GM21717 (cell line): Measurements from ENCODE around the gene GPR62.
"Not testable (repeated sequence)": the region's sequence is repeated elsewhere in the genome, so short reads cannot be mapped to it uniquely, and the experiment has no call there.

Experiments
- ATAC-seq: cut with Tn5 transposase; IDR thresholded peaks from one replicate; pipeline ENCODE4 v1.9.1; 2021; ENCODE audit warnings: mild to moderate bottlenecking, moderate library complexity; ENCODE audit not compliant: unreplicated experiment

Gene GPR62

GRCh38 chr3:51988286-51989146, 33.3 kb downstream of the GPR62 start:
- no peak for ATAC-seq

- ATAC-seq, result not testable (repeated sequence)
Observed at GRCh38 chr3:51990501-51990971, 35.4 kb downstream of the GPR62 start.

GRCh38 chr3:51992017-51992682, 37.0 kb downstream of the GPR62 start:
- ATAC-seq, result no peak

- ATAC-seq, result not testable (repeated sequence)
Observed at GRCh38 chr3:51993657-51994056, 38.5 kb downstream of the GPR62 start.

- ATAC-seq, result no peak
Observed at GRCh38 chr3:51994530-51994929, 39.3 kb downstream of the GPR62 start.

- peak; percentile 75 for ATAC-seq
Observed at GRCh38 chr3:51995346-51996163, 40.4 kb downstream of the GPR62 start, which contains the start of gene RPL29. TSS of gene RPL29 (minus strand) at chr3:51995895. CDS start at chr3:51995461, 434 bp downstream.

GRCh38 chr3:51997172-51997571, 42.0 kb downstream of the GPR62 start:
- ATAC-seq, result no peak

- no peak for ATAC-seq
Observed at GRCh38 chr3:51997935-51998596, 42.9 kb downstream of the GPR62 start.

GRCh38 chr3:51998774-51999173, 43.6 kb downstream of the GPR62 start:
- ATAC-seq, result no peak

GRCh38 chr3:51999846-52000245, 44.7 kb downstream of the GPR62 start:
- ATAC-seq, result no peak

GRCh38 chr3:52001443-52001974, 46.3 kb downstream of the GPR62 start:
- peak; percentile 69 for ATAC-seq

GRCh38 chr3:52002748-52003147, 47.6 kb downstream of the GPR62 start:
- ATAC-seq, result no peak

GRCh38 chr3:52004163-52004787, 49.1 kb downstream of the GPR62 start:
- no peak for ATAC-seq

- no peak for ATAC-seq
Observed at GRCh38 chr3:52004906-52005395, 49.8 kb downstream of the GPR62 start.

GRCh38 chr3:52005571-52005986, 50.4 kb downstream of the GPR62 start:
- no peak for ATAC-seq

GRCh38 chr3:52006017-52006819, 51.0 kb downstream of the GPR62 start:
- no peak for ATAC-seq

GRCh38 chr3:52006820-52007133, 51.6 kb downstream of the GPR62 start:
- ATAC-seq, result no peak
